ENCODE measurements around the gene VCPKMT.

VCPKMT gene

DNA sequence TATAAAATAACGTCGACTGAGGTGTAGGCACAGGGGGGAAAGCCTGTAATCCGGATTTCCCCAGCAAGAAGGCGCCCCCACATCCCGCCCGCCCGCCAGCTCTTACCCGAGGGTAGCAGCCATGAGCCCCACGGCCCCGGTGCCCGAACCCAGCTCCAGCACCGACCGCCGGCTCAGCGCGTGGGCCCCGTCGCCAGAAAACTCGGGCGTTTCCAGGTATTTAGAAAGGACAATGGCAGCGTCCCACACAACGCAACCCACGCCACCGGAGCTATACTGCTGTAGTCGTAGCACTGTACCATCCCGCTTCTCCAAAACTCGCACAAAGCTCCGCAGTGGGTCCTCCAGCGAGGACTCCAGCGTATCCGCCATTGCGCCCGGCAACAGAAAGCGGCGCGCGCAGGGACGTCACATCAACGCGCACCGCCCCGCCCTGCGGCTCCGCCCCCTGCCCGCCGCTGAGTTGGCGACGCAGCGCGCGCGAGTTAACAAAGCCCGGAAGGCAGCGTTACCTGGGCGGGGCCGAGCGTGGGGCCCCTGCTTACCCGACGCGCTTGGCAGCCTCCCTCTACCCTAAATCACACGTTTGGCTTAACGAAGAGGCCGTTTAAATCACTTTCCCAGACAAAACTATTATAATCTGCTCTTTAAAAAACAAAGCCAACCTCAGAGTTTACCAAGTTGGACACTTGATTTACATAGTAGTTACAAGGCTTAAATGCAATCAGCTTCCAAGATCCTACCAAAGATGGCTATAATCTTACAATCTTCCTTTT is at the start of gene VCPKMT:
Gene VCPKMT (minus strand): TSS at position 392 of the 776 bp plus-strand sequence. CDS start 20 bp downstream, at position 372.
- DNase-seq (ENCODE audit: low spot score): peak; percentile 94

DNA sequence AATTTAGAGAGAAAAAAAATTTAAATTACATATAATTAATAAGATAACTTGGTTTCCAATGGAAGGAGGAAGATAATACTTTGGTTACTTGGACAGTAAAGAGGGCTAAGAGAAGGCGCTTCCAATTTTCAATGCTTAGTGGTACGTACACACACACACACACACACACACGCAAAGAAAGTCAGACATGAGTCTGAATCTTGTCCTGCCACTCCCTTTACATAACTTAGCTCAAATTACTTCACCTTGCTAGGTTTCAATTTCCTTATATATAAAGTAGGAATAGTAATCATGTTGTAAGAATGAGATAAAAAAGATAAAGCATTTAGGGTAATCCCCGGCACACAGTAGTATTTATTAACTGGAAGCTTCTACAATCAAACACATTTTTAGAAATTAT is 39.7 kb upstream of the VCPKMT start:
- no peak for DNase-seq (ENCODE audit: low spot score)

DNA sequence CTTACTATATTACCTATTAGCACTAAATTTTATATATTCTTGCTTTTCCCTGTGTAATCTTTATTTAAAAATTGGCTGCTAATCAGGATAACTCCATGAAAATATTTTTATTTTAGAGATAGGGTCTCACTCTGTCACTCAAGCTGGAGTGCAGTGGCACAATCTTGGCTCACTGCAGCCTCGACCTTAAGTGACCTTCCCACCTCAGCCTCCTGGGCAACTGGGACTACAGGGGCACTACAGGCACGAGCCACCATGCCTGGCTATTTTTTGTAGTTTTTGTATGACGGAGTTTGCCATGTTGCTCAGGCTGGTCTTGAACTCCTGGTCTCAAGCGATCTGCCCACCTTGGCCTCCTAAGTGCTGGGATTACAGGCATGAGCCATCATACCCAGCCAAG is 32.4 kb upstream of the VCPKMT start:
- DNase-seq (ENCODE audit: low spot score): no peak

DNA sequence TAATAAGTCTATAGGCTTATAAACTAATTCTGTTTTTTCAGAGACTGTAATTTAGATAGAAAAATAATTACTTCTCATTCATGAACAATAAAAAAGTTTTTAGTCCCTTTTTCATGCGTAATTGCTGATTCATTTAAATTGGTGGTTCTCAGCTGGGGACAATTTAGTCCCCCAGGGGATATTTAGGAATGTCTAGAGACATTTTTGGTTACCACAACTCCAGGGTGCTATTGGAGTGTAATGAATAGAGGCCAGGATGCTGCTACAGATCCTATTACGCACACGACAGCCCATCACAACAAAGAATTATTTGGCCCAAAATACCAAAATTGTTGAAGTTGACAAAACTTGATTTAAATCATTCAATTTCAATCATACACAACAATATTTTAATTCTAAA is 22.8 kb upstream of the VCPKMT start:
- DNase-seq (ENCODE audit: low spot score): no peak

DNA sequence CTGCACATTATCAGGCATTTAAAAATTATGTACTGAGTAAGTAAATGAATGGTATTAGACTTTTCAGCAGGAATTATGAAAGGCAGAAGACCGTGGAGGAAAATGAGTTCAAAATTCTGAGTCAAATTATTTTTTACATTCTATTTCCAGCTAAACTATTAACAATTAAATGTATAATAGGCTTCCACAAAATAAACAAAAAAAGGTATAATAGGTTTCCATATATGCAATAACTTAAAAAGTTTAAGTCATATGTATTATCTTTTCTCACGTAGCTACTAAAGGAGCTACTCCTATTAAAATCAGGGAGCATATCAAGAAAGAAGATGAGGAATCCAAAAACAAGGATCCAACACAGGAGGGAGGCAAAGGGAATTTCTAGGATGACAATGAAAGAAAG is 11.4 kb upstream of the VCPKMT start:
- no peak for DNase-seq (ENCODE audit: low spot score)

DNA sequence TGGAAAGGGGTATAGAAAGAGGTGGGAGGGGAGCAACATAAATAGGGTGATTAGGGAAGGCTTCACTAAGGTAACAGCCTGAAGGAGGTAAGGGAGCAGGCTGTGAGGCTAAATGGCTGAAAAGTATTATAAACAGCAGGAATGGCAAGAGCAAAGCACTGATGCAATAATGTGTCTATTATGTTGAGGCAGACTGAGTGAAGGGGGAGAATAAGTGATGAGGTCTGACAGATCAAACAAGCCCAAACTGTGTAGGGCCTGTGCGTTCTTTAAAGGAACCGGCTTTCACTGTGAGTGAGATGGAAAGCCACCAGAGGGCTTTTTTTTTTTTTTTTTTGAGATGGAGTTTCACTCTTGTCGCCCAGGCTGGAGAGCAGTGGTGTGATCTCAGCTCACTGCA is 6.7 kb upstream of the VCPKMT start:
- DNase-seq (ENCODE audit: low spot score): no peak

DNA sequence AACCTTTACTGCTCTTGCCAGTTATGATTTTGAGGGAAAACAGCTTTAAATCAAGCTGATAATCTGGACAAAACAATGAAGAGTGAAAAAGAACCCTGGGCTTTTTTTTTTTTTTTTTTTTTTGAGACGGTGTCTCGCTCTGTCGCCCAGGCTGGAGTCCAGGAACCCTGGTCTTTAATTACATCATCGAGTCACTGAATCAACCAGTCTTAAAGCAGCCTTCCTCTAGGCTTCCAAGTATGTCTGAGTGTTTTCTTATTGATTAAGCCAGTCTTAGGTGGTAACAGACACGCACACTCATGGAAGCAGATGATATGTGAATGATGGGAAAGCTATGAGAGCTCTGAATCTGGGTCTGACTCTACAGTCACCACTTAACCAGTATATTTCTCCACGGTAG is 5.9 kb upstream of the VCPKMT start:
- no peak for DNase-seq (ENCODE audit: low spot score)

DNA sequence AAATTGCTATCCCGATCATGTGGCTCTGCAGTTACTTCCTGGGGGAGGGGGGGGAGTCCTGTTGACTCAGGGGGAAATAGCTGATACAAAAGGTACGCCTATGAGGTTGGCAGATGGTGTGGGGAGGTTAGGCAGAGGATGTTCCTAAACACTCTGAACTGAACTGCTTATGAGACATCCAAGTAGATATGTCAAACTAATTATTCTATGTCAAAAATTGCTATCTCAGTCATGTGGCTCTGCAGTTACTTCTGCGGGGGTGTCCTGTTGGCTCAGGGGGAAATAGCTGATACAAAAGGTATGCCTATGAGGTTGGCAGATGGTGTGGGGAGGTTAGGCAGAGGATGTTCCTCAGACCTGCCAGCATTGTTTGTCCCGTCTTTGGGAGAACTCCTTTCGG is 5.1 kb upstream of the VCPKMT start:
- DNase-seq (ENCODE audit: low spot score): no peak

DNA sequence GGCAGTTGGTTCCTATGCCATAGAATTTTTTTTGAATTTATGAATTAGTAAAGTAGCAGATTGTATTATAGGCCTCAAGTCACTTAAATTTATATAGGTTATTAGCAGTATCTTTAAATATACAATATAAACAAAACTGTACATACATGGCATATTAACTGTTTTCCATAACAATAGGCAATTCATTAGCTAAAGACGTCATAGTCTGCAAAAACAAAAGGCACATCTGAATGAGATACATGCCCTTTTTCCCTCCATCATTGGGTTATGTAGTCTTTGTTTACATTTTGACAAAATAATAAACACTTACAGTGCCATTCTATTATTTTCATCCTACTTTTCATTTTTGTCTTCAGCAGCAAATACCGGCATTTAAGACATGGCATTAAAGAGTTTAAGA is 1.1 kb upstream of the VCPKMT start:
- DNase-seq (ENCODE audit: low spot score): no peak

DNA sequence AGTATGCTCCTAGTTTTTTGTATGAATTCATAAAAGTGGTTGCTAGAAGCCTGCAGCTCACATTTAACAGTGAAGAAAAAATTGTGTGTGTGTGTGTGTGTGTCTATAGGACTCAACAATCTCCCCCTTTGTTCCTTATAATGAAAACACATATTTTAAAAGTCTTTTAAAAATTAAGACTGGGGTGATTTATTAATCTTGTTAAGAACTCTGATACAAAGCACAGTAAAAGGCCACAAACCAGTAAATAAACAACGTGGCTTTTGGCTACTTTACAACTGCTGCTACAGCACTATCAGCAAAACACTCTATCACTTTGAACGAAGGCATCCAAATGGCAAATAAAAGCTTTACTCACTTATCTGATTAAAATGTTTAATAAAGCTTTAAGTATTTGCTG is 594 bp upstream of the VCPKMT start:
- DNase-seq (ENCODE audit: low spot score): peak; percentile 12

DNA sequence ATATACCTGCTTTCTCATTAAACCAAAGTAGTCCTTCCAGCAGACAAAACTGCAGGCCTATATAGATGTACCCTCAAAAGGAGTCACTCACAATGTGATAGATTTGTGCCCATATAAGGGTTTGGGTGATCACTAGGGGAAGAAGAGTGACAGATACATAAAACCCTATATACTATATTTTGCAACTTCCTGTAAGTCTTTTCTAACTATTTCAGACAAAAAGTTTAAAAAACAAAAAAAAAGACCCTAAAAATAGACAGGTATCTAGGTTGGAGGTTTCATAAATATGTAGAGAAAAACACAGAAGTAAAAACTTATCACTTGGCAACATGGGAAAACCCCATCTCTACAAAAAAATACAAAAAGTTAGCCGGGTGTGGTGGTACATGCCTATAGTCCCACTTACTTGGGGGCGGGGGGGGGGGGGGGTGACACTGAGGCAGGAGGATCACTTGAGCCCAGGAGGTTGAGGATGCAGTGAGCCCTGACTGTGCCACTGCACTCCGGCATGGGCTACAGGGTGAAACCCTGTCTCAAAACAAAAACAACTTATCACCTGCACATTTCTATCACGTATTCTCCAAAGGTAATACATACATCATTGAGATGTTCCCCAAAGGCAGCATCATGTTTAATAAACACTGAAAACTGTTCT is 2.9 kb downstream of the VCPKMT start:
- DNase-seq (ENCODE audit: low spot score): no peak

DNA sequence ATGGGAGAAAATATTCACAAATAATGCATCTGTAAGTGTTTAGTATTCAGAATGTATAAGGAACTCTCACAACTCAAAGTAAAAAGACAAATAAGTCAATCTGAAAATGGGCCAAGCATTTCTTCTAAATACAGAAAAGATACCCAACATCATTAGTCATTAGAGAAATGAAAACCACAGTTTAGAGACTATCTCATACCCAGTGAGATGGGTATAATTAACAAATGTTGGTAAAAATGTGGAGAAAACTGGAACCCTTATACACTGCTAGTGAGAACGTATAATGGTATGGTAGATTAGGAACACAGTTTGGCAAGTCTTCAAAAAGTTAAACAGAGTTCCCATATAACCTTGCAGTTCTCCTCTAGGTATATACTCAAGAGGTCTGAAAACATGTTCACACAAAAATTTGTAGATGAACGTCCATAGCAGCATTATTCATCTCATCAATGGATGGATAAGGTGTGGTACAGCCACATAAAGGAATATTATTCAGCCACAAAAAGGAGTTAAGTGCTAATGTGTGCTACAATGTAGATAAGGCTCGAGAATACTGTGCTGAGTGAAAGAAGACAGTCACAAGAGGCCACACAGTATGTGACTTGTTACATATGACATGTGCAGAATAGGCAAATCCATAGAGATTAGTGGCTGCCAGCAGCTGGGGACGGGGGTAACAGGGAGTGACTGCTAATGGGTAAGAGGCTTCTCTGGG is 5.9 kb downstream of the VCPKMT start:
- no peak for DNase-seq (ENCODE audit: low spot score)

DNA sequence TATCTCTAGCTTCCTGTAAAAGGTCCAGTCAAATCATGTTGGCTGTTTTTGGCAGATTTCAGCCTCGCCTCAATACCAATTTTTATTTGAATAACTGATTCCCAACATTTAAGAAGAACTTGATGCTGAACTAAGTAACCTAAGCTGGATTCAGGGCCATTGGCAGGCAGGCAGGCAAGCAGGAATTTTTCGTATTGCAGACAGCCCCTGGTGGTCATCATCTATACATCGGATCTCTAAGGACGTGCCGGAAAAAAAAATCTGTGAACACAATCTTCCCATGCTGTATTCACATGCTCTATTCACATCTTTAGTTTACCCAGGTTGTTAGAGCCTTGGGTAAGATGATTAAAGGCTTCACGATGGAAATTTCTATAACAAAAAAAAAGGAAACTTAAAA is 7.0 kb downstream of the VCPKMT start:
- DNase-seq (ENCODE audit: low spot score): peak; percentile 56

DNA sequence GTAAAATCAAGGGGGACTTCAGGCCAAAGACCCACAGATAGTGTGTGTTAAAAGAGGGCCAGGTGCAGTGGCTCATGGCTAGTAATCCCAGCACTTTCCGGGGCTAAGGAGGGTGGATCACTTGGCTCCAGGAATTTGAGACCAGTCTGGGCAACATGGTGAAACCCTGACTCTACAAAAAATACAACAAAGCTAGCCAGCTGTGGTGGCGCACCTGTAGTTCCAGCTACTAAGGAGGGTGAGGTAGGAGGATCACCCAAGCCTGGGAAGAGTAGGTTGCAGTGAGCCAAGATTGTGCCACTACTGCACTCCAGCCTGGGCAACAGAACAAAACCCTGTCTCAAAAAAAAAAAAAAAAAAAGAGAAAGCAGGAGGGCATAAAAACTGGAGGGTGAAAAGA is 8.5 kb downstream of the VCPKMT start:
- no peak for DNase-seq (ENCODE audit: low spot score)

DNA sequence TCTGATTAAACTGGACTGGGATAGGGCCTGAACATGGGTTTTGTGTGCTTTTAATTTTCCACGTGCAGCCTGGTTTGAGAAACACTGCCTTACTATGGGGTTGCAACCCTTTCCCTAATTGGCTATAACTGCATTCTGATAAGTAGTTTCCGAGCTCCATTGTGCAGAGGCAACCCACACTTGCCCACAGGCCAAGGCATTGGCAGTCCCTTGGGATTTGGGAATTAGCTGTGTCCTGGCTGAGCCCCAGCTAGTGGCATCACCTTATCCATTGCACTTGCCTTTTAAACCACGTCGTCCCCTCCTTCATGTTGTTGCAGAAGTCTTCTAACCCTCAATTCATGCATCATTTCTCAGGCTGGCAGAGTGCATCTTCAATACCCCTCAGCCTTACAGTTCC is 10.2 kb downstream of the VCPKMT start:
- DNase-seq (ENCODE audit: low spot score): no peak

DNA sequence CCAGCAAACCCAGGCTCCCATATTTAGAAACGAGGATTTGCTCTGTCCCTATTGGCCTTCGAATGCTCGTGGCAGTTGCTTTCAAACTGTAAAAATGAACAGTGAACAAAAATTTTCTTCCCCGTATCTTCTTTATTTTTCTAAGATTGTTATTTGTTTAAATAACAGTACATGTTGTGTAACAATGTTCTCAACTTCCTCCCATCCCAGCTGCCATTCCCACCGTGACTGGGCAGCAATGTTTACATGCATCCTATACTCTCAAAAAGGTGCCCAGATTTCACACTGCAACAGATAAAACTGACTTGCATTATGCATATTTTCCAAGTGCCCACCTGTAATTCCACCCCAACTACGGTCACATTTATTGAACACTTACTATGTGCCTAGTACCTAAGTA is 12.8 kb downstream of the VCPKMT start:
- no peak for DNase-seq (ENCODE audit: low spot score)

DNA sequence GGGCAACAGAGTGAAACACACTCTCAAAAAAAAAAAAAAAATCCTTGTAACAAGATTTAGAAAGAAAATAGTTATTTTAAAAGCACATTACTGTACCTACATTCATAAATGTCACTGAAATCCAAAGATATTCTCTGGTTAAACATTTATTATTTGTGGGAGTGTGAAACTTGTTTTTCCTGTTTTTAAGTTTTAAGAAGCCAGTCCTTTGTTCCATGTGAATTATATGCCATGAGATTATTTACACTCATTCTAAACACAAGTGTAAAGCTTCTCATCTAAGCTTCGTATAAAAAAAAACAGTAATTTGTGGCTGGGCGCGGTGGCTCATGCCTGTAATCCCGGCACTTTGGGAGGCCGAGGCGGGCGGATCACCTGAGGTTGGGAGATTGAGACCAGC is 15.0 kb downstream of the VCPKMT start:
- no peak for DNase-seq (ENCODE audit: low spot score)

DNA sequence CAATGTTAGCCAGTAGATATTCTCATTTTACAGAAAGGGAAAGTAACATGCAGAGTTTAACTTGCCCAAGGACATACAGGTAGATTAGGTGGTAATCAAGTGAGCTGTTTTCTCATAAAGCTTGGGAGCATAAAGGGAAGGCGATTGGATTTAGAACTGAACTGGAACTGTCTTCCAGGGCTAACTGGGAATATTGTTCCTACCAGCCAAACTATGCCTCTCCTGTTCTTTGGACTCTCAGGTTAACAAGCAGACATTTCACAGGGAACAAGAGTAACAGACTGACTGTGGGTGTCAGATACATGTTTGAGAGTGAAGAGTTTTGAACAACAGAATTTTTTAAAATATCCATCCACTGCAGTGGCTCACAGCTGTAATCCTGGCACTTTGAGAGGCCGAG is 15.6 kb downstream of the VCPKMT start:
- DNase-seq (ENCODE audit: low spot score): no peak

DNA sequence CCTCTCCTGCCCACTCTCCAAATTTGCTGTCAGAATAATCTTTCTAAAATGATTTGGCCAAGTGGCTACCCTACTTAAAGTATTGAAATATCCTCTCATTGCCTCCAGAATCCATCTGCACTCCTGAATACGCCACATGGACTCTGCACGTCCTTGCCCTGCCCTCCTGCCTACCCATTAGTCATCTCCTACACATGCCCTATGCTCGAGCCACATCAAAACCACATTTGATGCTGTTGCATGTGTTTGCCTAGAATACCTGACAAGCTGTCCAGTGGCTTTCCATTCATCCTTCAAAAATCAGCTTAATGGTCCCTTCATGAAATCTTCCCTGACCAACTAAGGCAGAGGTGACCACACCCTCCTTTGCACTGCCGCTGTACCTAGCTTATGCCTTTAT is 17.0 kb downstream of the VCPKMT start:
- no peak for DNase-seq (ENCODE audit: low spot score)

DNA sequence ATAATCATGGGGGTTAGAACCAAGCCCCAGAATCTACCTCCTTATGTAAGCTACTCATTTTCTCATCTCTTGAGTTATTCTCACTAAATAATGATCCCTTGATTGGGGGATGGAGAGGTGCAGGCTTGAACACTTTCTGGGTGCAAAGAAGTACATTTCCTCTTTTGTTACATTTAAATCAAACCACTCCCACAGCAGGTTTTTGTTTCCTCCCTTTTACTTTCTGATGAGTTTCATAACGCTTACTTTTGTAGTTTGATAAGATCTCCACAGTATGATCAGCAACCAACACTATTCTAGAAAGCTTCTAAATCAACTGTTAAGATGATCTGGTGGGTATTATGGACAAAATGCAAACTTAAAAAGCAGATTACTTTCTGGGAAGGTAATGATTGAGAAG is 20.5 kb downstream of the VCPKMT start:
- DNase-seq (ENCODE audit: low spot score): no peak

DNA sequence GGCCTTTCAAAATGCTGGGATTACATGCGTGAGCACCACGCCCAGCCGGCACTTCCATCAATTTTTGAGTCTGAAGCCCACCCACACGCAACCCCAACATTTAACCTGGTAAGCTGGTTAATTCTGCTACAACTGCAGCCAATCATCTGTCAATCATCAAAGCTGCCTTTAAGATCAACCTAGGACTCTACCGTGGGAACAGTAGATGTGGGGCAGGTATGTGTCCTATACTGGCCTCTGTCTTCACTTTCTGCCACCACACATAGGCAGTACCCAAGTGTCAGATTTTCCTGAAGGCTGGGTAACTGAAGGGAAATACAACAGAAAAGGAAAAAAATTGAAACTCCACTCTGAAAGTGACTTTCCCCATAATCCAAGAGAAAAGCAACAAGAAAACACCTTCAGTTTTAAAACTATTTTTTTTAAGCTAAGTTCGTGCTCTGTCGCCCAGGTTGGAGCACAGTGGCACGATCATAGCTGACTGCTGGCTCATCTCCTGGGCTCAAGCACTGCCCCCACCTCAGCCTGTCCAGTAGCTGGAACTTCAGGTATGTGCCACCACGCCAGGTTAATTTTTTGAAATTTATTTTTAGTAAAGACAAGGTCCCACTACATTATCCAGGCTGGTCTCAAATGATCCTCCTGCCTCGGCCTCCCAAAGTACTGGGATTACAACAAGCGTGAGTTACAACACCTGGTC is 22.2 kb downstream of the VCPKMT start:
- no peak for DNase-seq (ENCODE audit: low spot score)

DNA sequence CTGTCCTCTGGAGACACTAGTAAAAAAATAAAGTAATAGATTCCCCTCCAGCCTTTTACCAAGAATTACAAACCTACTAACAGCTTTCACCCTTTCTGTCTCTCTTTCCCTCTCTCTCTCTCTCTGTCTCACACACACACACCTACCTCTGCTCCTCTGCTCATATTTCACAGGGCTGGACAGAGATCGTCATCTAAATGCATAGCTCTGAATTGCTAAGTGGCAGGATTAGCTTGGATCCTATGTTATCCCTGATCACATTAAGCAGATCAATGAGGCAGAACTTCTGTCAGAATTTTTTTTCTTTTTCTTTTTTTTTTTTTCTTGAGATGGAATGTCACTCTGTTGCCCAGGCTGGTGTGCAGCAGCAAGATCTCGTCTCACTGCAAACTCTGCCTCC is 22.9 kb downstream of the VCPKMT start:
- no peak for DNase-seq (ENCODE audit: low spot score)
